Loucy (cell line): ENCODE data around the gene SMURF1.

Source experiments
- H2AFZ ChIP-seq: fragments of 200-600 bp; sonication (generic); 2 replicates; pipeline ENCODE4 v1.6.0; 2016; ENCODE audit warnings: antibody characterized with exemption, mild to moderate bottlenecking, low read length, moderate library complexity
- H3F3A ChIP-seq: fragments of 200-600 bp; 2 replicates; pipeline ENCODE4 v1.6.0; 2016; ENCODE audit warnings: antibody characterized with exemption, low read depth, mild to moderate bottlenecking
- H3K27me3 ChIP-seq: fragments of 200-600 bp; sonication (generic); 2 replicates; pipeline ENCODE4 v1.6.1; 2014; ENCODE audit warnings: low read length, mild to moderate bottlenecking; ENCODE audit not compliant: insufficient read depth, poor library complexity, severe bottlenecking
- H3K36me3 ChIP-seq: fragments of 200-600 bp; sonication (generic); 2 replicates; pipeline ENCODE4 v1.6.1; 2016; ENCODE audit warnings: low read length; ENCODE audit not compliant: insufficient read depth
- H3K4me1 ChIP-seq: fragments of 200-600 bp; sonication (generic); 2 replicates; pipeline ENCODE4 v1.5.1; 2014; ENCODE audit warnings: low read length, mild to moderate bottlenecking; ENCODE audit not compliant: insufficient read depth, poor library complexity, severe bottlenecking
- H3K4me2 ChIP-seq: fragments of 200-600 bp; sonication (generic); 2 replicates; pipeline ENCODE4 v1.6.0; 2014; ENCODE audit warnings: antibody characterized with exemption, low read length, low read depth, mild to moderate bottlenecking; ENCODE audit not compliant: poor library complexity, severe bottlenecking
- H3K4me3 ChIP-seq: fragments of 200-600 bp; sonication (generic); 2 replicates; pipeline ENCODE4 v1.5.1; 2014; ENCODE audit warnings: low read length, mild to moderate bottlenecking, mixed read lengths; ENCODE audit not compliant: poor library complexity, severe bottlenecking
- H3K79me2 ChIP-seq: fragments of 200-600 bp; sonication (generic); 2 replicates; pipeline ENCODE4 v1.6.1; 2014; ENCODE audit warnings: low read length; ENCODE audit not compliant: insufficient read depth
- H3K9ac ChIP-seq: fragments of 200-600 bp; sonication (generic); 2 replicates; pipeline ENCODE4 v1.6.0; 2014; ENCODE audit warnings: mild to moderate bottlenecking, low read depth, low read length, moderate library complexity; ENCODE audit not compliant: poor library complexity, severe bottlenecking
- H3K9me2 ChIP-seq: fragments of 200-600 bp; sonication (generic); replicated peaks from 2 replicates; pipeline ENCODE4 v1.6.1; 2016; ENCODE audit warnings: low read depth, low read length, mixed read lengths
- H3K9me3 ChIP-seq: fragments of 200-600 bp; sonication (generic); 2 replicates; pipeline ENCODE4 v1.6.1; 2014; ENCODE audit warnings: mild to moderate bottlenecking, antibody characterized with exemption, low read length, low read depth; ENCODE audit not compliant: insufficient read depth
- H4K20me1 ChIP-seq: fragments of 200-600 bp; sonication (generic); 2 replicates; pipeline ENCODE4 v1.6.0; 2014; ENCODE audit warnings: antibody characterized with exemption, low read length, mild to moderate bottlenecking; ENCODE audit not compliant: insufficient read depth, poor library complexity, severe bottlenecking
- EZH2phosphoT487 ChIP-seq: fragments of 200-600 bp; IDR thresholded peaks from 2 replicates; pipeline ENCODE4 v1.6.1; 2018; ENCODE audit warnings: antibody characterized with exemption, mild to moderate bottlenecking, moderate library complexity, borderline replicate concordance
- TF ChIP-seq, protein P1 (sequence below): fragments of 200-600 bp; sonication (generic); conservative IDR thresholded peaks from 2 replicates; pipeline ENCODE4 v1.5.1; 2014; ENCODE audit warnings: mild to moderate bottlenecking, antibody characterized with exemption, low read length

The SMURF1 gene

DNA sequence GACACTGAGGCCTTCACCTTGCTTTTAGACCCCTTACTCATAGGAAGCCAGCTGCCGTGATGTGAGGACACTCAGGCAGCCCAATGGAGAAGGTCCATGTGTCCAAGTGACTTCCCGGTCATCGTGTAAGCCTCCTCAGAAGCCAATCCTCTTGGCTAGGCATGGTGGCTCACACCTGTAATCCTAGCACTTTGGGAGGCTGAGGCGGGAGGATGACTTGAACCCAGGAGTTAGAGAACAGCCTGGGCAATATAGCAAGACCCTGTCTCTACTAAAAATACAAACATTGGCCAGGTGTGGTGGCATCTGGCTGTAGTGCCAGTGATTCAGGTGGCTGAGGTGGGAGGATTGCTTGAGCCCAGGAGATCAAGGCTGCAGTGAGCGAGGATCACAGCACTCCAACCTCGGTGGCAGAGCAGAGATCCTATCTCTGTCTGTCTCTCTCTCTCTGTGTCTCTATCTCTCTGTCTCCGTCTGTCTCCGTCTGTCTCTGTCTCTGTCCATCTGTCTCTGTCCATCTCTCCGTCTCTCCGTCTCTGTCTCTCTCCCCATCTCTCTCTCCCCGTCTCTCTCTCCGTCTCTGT, 36.3 kb upstream of the SMURF1 start:
- H3K9ac ChIP-seq, result no peak overlapping the region
- H3K79me2 ChIP-seq, result no peaks in the 10 kb centered on the region
- no peak for TF ChIP-seq EZH2phosphoT487
- no peaks in the 10 kb centered on the region for H3K9me3 ChIP-seq
- H3K27me3 ChIP-seq, result no peaks in the 10 kb centered on the region
- H4K20me1 ChIP-seq, result no peaks in the 10 kb centered on the region
- H3K9me2 ChIP-seq, result no peaks in the 10 kb centered on the region
- no peaks in the 10 kb centered on the region for H3K36me3 ChIP-seq
- H3K4me1 ChIP-seq, result no peaks in the 10 kb centered on the region
- H2AFZ ChIP-seq, result no peak overlapping the region
- H3F3A ChIP-seq, result no peaks in the 10 kb centered on the region
- H3K4me2 ChIP-seq, result no peak overlapping the region
- no peak overlapping the region for H3K4me3 ChIP-seq

DNA sequence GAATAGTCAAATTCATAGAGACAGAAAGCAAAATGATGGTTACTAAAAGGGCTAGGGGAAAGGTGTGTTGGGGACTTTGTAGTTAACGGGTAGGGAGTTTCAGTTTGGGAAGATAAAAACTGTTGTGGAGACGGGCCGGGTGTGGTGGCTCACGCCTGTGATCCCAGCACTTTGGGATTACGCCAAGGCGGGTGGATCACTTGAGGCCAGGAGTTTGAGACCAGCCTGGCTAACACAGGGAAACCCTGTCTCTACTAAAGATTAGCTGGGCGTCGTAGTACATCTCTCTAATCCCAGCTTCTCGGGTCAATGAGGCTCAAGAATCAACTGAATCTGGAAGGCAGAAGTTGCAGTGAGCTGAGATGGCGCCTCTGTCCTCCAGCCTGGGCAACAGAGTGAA, 33.3 kb upstream of the SMURF1 start:
- Histone ChIP-seq H3K4me1 (no peaks in the 10 kb centered on the region), H3K9me2 (no peaks in the 10 kb centered on the region), H4K20me1 (no peaks in the 10 kb centered on the region), H2AFZ (no peak overlapping the region), H3K9me3 (no peaks in the 10 kb centered on the region), H3K27me3 (no peaks in the 10 kb centered on the region), H3K4me2 (no peak overlapping the region), H3K4me3 (no peak overlapping the region), H3F3A (no peaks in the 10 kb centered on the region), H3K79me2 (no peaks in the 10 kb centered on the region), H3K9ac (no peak overlapping the region), H3K36me3 (no peaks in the 10 kb centered on the region)
- TF ChIP-seq, protein P1, sequence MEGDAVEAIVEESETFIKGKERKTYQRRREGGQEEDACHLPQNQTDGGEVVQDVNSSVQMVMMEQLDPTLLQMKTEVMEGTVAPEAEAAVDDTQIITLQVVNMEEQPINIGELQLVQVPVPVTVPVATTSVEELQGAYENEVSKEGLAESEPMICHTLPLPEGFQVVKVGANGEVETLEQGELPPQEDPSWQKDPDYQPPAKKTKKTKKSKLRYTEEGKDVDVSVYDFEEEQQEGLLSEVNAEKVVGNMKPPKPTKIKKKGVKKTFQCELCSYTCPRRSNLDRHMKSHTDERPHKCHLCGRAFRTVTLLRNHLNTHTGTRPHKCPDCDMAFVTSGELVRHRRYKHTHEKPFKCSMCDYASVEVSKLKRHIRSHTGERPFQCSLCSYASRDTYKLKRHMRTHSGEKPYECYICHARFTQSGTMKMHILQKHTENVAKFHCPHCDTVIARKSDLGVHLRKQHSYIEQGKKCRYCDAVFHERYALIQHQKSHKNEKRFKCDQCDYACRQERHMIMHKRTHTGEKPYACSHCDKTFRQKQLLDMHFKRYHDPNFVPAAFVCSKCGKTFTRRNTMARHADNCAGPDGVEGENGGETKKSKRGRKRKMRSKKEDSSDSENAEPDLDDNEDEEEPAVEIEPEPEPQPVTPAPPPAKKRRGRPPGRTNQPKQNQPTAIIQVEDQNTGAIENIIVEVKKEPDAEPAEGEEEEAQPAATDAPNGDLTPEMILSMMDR, result no peak
- TF ChIP-seq EZH2phosphoT487, result no peak

DNA sequence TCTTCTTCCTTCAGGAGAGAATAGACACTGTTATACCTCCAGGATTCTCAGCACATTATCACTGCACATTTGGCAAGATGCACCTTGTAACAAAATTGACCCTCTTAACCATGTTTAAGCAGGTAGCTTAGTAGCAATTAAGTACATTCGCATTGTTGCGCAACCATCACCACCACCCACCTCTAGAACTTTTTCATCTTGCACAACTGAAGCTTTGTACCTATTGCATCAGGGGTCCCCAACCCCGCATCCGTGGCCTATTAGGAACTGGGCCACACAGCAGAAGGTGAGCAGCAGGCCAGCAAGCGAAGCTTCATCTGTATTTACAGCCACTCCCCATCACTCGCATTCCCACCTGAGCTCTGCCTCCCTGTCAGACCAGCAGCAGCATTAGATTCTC, 29.9 kb upstream of the SMURF1 start:
- Histone ChIP-seq H2AFZ (no peak overlapping the region), H3K9ac (no peak overlapping the region), H3K79me2 (no peaks in the 10 kb centered on the region), H3K9me2 (no peaks in the 10 kb centered on the region), H3F3A (no peaks in the 10 kb centered on the region), H3K27me3 (no peaks in the 10 kb centered on the region), H3K36me3 (no peaks in the 10 kb centered on the region), H3K9me3 (no peaks in the 10 kb centered on the region), H4K20me1 (no peaks in the 10 kb centered on the region), H3K4me1 (no peaks in the 10 kb centered on the region), H3K4me3 (no peak overlapping the region), H3K4me2 (no peak overlapping the region)
- TF ChIP-seq EZH2phosphoT487, result no peak
- TF ChIP-seq, protein P1, result no peak

DNA sequence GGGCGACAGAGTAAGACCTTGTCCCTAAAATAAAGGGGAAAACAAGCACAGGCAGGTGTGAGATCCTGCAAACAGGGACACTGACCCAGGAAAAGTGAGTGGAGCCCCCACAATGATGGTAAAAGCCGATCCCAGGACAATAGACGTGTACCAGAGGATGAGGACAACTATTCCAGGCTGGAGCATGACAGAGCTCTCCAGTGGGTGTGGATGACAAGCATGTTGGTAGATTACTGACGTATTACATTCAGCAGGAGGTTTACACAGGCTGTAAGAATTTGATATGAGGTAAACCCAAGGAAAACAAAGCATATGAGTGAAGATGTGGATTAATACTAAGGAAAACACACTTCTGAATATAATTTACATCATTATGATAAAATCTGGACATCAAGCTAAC, 27.8 kb upstream of the SMURF1 start:
- Histone ChIP-seq H3K9me2 (no peaks in the 10 kb centered on the region), H3F3A (no peaks in the 10 kb centered on the region), H3K4me2 (no peak overlapping the region), H2AFZ (no peak overlapping the region), H3K36me3 (no peaks in the 10 kb centered on the region), H3K4me3 (no peak overlapping the region), H4K20me1 (no peaks in the 10 kb centered on the region), H3K79me2 (no peaks in the 10 kb centered on the region), H3K27me3 (no peaks in the 10 kb centered on the region), H3K4me1 (no peaks in the 10 kb centered on the region), H3K9me3 (no peaks in the 10 kb centered on the region), H3K9ac (no peak overlapping the region)
- no peak for TF ChIP-seq EZH2phosphoT487
- TF ChIP-seq, protein P1, result no peak
